DMS53 (cell line): ENCODE measurements around the gene FHL1.
"Not testable (repeated sequence)": the region's sequence is repeated elsewhere in the genome, so short reads cannot be mapped to it uniquely, and the experiment has no call there.

Source experiments
- DNase-seq: peaks from one replicate; lab custom pipeline; 2025; lab: John Stamatoyannopoulos, UW

Gene FHL1

GRCh38 chrX:136146614-136147314, 569 bp upstream of the FHL1 start:
- DNase-seq, result peak; percentile 51

- peak; percentile 6 for DNase-seq
Measured at GRCh38 chrX:136147976-136148375, 643 bp downstream of the FHL1 start.

- no peak for DNase-seq
Measured at GRCh38 chrX:136148391-136148790, 1.1 kb downstream of the FHL1 start.

GRCh38 chrX:136154998-136155397, 7.7 kb downstream of the FHL1 start:
- no peak for DNase-seq

GRCh38 chrX:136156560-136157117, 9.3 kb downstream of the FHL1 start:
- no peak for DNase-seq

GRCh38 chrX:136157187-136157586, 9.9 kb downstream of the FHL1 start:
- DNase-seq, result no peak

GRCh38 chrX:136158685-136159084, 11.4 kb downstream of the FHL1 start:
- DNase-seq, result no peak

GRCh38 chrX:136159611-136160025, 12.3 kb downstream of the FHL1 start:
- DNase-seq, result no peak

GRCh38 chrX:136162827-136163570, 15.7 kb downstream of the FHL1 start:
- peak; percentile 70 for DNase-seq

- DNase-seq, result no peak
Measured at GRCh38 chrX:136163689-136164088, 16.4 kb downstream of the FHL1 start.

- no peak for DNase-seq
Measured at GRCh38 chrX:136165406-136165805, 18.1 kb downstream of the FHL1 start.

- peak; percentile 34 for DNase-seq
Measured at GRCh38 chrX:136166221-136166855, 19.0 kb downstream of the FHL1 start.

GRCh38 chrX:136167989-136168388, 20.7 kb downstream of the FHL1 start:
- not testable (repeated sequence) for DNase-seq

GRCh38 chrX:136168929-136169735, 21.8 kb downstream of the FHL1 start:
- peak; percentile 34 for DNase-seq

GRCh38 chrX:136170139-136170800, 22.9 kb downstream of the FHL1 start:
- no peak for DNase-seq

GRCh38 chrX:136171420-136171819, 24.1 kb downstream of the FHL1 start:
- DNase-seq, result no peak

- DNase-seq, result no peak
Measured at GRCh38 chrX:136176399-136176825, 29.1 kb downstream of the FHL1 start.

- DNase-seq, result no peak
Measured at GRCh38 chrX:136179133-136179532, 31.8 kb downstream of the FHL1 start.

- DNase-seq, result no peak
Measured at GRCh38 chrX:136182414-136182813, 35.1 kb downstream of the FHL1 start.

GRCh38 chrX:136183172-136183571, 35.8 kb downstream of the FHL1 start:
- DNase-seq, result no peak

- DNase-seq, result no peak
Measured at GRCh38 chrX:136183917-136184316, 36.6 kb downstream of the FHL1 start.
